IPS DF 19.7 (cell line): ENCODE results near the gene COX18.

Source experiments
- DNase-seq: peaks from one replicate; pipeline ENCODE4 v3.0.0-alpha.2; 2013; ENCODE audit warnings: low read depth, low spot score

Gene COX18

GRCh38 chr4:73053076-73053475 is 16.4 kb downstream of the COX18 start:
- no peak for DNase-seq

GRCh38 chr4:73051625-73052024 is 17.9 kb downstream of the COX18 start:
- no peak for DNase-seq

GRCh38 chr4:73045879-73046278 is 23.6 kb downstream of the COX18 start:
- no peak for DNase-seq

GRCh38 chr4:73037057-73037456 is 32.5 kb downstream of the COX18 start:
- no peak for DNase-seq

GRCh38 chr4:73036123-73036522 is 33.4 kb downstream of the COX18 start:
- no peak for DNase-seq

- DNase-seq: no peak
Observed at GRCh38 chr4:73034896-73035295, 34.6 kb downstream of the COX18 start.

GRCh38 chr4:73028621-73029020 is 40.9 kb downstream of the COX18 start:
- DNase-seq: no peak

GRCh38 chr4:73021634-73022033 is 47.9 kb downstream of the COX18 start:
- DNase-seq: no peak

GRCh38 chr4:73019462-73020047 is 50.0 kb downstream of the COX18 start:
- no peak for DNase-seq

- no peak for DNase-seq
Observed at GRCh38 chr4:73018595-73018994, 50.9 kb downstream of the COX18 start.

- DNase-seq: no peak
Observed at GRCh38 chr4:73013310-73013709, 56.2 kb downstream of the COX18 start.

GRCh38 chr4:73012673-73013072 is 56.8 kb downstream of the COX18 start:
- no peak for DNase-seq

GRCh38 chr4:73011629-73011985 is 57.9 kb downstream of the COX18 start:
- no peak for DNase-seq

- DNase-seq: no peak
Observed at GRCh38 chr4:73010789-73011628, 58.5 kb downstream of the COX18 start.

GRCh38 chr4:73007526-73008100 is 61.9 kb downstream of the COX18 start:
- DNase-seq: no peak

- DNase-seq: no peak
Observed at GRCh38 chr4:73006286-73006990, 63.1 kb downstream of the COX18 start.

GRCh38 chr4:73005514-73005913 is 64.0 kb downstream of the COX18 start:
- DNase-seq: no peak
